Chondrocyte (in vitro differentiated cells): ENCODE results near the gene HILPDA. TPM values are rescaled to one million over a fixed set of nuclear protein-coding genes. Genes with fewer than 3 reads are reported as not detected.
"Not testable (repeated sequence)": the region's sequence is repeated elsewhere in the genome, so short reads cannot be mapped to it uniquely, and the experiment has no call there.

ENCODE experiments used
- DNase-seq: peaks from one replicate; pipeline ENCODE4 v3.0.0; 2021; ENCODE audit warnings: mixed read lengths, low spot score
- H3K27ac Mint-ChIP-seq: one replicate; pipeline ENCODE4 v1.8.0; 2021; ENCODE audit warnings: mild to moderate bottlenecking, moderate library complexity, mixed read lengths; ENCODE audit not compliant: unreplicated experiment
- H3K27me3 Mint-ChIP-seq: 2 replicates; pipeline ENCODE4 v1.8.0; 2021; ENCODE audit warnings: low read depth, mixed read lengths
- H3K36me3 Mint-ChIP-seq: 2 replicates; pipeline ENCODE4 v1.8.0; 2021; ENCODE audit warnings: low read depth, mixed read lengths
- H3K4me1 Mint-ChIP-seq: 2 replicates; pipeline ENCODE4 v1.8.0; 2021; ENCODE audit warnings: low read depth, mild to moderate bottlenecking, mixed read lengths
- H3K4me3 Mint-ChIP-seq: one replicate; pipeline ENCODE4 v1.8.0; 2021; ENCODE audit warnings: mild to moderate bottlenecking, moderate library complexity, mixed read lengths; ENCODE audit not compliant: unreplicated experiment
- H3K9me3 Mint-ChIP-seq: 2 replicates; pipeline ENCODE4 v1.8.0; 2021; ENCODE audit warnings: low read depth, mixed read lengths
- CTCF ChIP-seq: fragments of 200-600 bp; sonication (generic); IDR thresholded peaks from 2 replicates; pipeline ENCODE4 v1.5.0; 2021; ENCODE audit warnings: antibody characterized with exemption, mild to moderate bottlenecking, moderate library complexity
- total RNA-seq: library from RNA; stranded (reverse); gene quantifications from 3 replicates; pipeline ENCODE4 v1.2.1, GENCODE V29; 2021

Gene HILPDA
- total RNA-seq, 1 donor from 2014 or later, result 15.8 TPM

GRCh38 chr7:128450913-128451312, 4.8 kb upstream of the HILPDA start:
- H3K4me3 Mint-ChIP-seq, result no peak overlapping the region
- no peaks in the 10 kb centered on the region for H3K9me3 Mint-ChIP-seq
- no peak overlapping the region for H3K27ac Mint-ChIP-seq
- peaks cover 41% of the 10 kb centered on the region for H3K4me1 Mint-ChIP-seq
- H3K27me3 Mint-ChIP-seq, result no peaks in the 10 kb centered on the region
- no peak for DNase-seq
- no peaks in the 10 kb centered on the region for H3K36me3 Mint-ChIP-seq
- TF ChIP-seq CTCF, result no peak

GRCh38 chr7:128452552-128452951, 3.1 kb upstream of the HILPDA start:
- Mint-ChIP-seq H3K9me3 (no peaks in the 10 kb centered on the region), H3K27me3 (no peaks in the 10 kb centered on the region), H3K36me3 (no peaks in the 10 kb centered on the region), H3K4me1 (peaks cover 49% of the 10 kb centered on the region), H3K27ac (no peak overlapping the region), H3K4me3 (no peak overlapping the region)
- DNase-seq, result no peak
- no peak for TF ChIP-seq CTCF

- TF ChIP-seq CTCF, result no peak
- H3K4me3 Mint-ChIP-seq, result peak overlapping the region; percentile 88
- H3K36me3 Mint-ChIP-seq, result peaks cover 3% of the 10 kb centered on the region
- H3K4me1 Mint-ChIP-seq, result peaks cover 60% of the 10 kb centered on the region
- H3K27ac Mint-ChIP-seq, result peak overlapping the region; percentile 97
- DNase-seq, result no peak
- no peaks in the 10 kb centered on the region for H3K27me3 Mint-ChIP-seq
- no peaks in the 10 kb centered on the region for H3K9me3 Mint-ChIP-seq
Measured at GRCh38 chr7:128453836-128454804, 1.6 kb upstream of the HILPDA start.

GRCh38 chr7:128454808-128455542, 703 bp upstream of the HILPDA start:
- DNase-seq, result no peak
- Mint-ChIP-seq H3K27ac (peak overlapping the region; percentile 97), H3K4me3 (peak overlapping the region; percentile 88), H3K27me3 (no peaks in the 10 kb centered on the region), H3K4me1 (peaks cover 67% of the 10 kb centered on the region), H3K36me3 (peaks cover 3% of the 10 kb centered on the region), H3K9me3 (no peaks in the 10 kb centered on the region)
- TF ChIP-seq CTCF, result peak; percentile 46

- no peak for TF ChIP-seq CTCF
- H3K27me3 Mint-ChIP-seq, result no peaks in the 10 kb centered on the region
- H3K27ac Mint-ChIP-seq, result peak overlapping the region; percentile 72
- DNase-seq, result no peak
- H3K36me3 Mint-ChIP-seq, result peaks cover 3% of the 10 kb centered on the region
- H3K4me1 Mint-ChIP-seq, result peaks cover 57% of the 10 kb centered on the region
- H3K9me3 Mint-ChIP-seq, result no peaks in the 10 kb centered on the region
- H3K4me3 Mint-ChIP-seq, result peak overlapping the region; percentile 88
Measured at GRCh38 chr7:128456255-128456725, 612 bp downstream of the HILPDA start.

- DNase-seq, result not testable (repeated sequence)
Measured at GRCh38 chr7:128457385-128457784, 1.7 kb downstream of the HILPDA start.

More at GRCh38 chr7:128457385-128457784, 1.7 kb downstream of the HILPDA start:
- not testable (repeated sequence) for H3K27me3 Mint-ChIP-seq, H3K9me3 Mint-ChIP-seq, H3K36me3 Mint-ChIP-seq, H3K27ac Mint-ChIP-seq
- Mint-ChIP-seq H3K4me3 (peak overlapping the region; percentile 88), H3K4me1 (peaks cover 57% of the 10 kb centered on the region)
